Measurements from ENCODE around the gene SHBG. TPM values are rescaled to one million over a fixed set of nuclear protein-coding genes. Genes with fewer than 3 reads are reported as not detected.

Gene SHBG
- total and polyA plus RNA-seq, 4 donors = 0.16 to 0.63 (median 0.42) TPM

DNA sequence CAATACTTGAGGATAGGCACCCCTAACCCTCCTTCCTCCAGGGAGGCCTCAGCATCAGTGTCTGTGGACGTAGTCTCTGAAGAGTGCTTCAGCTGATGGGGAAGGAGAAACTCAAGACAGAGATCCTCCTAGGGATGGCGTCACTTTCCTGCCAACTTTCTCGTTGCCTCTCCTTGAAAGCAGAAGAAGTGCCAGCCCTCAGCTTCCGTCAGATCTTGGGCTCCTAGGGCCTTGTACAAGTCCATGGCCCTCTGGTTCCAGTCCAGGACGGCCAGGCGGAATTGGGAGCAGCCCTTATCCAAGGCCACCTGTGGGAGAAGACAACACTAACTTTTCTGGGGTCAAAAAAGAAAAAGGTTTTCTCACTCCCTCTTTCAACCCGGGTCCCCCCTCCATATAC, 3.6 kb upstream of the SHBG start:
- H3K27ac ChIP-seq (ENCODE audit: low read depth in 1 of 2, low read length in 1 of 2) = peak overlapping the region in 1 of 2 donors; percentile 13
- ATAC-seq (ENCODE audit: insufficient read depth, low FRiP score) (no peak), DNase-seq (no peak)
- H3K9ac ChIP-seq (ENCODE audit: insufficient read depth in 1 of 2, low read length in 2 of 2) = peak overlapping the region in 1 of 2 donors; percentile 88
- no peaks in the 10 kb centered on the region for H3K27me3 ChIP-seq (ENCODE audit: control insufficient read depth in 3 of 3, insufficient read depth in 3 of 3, low read length in 2 of 3)
- H3K4me3 ChIP-seq = no peak overlapping the region
- H3K9me3 ChIP-seq (ENCODE audit: control insufficient read depth in 4 of 4, insufficient read depth in 3 of 4, low read length in 3 of 4) = no peaks in the 10 kb centered on the region
- TF ChIP-seq CTCF (IDR thresholded peaks at IDR 0.05; ENCODE audit: control extremely low read depth, extremely low read depth) = no peak
- H3K36me3 ChIP-seq (ENCODE audit: control insufficient read depth in 4 of 4, insufficient read depth in 4 of 4, low read length in 4 of 4) = peaks cover 0 to 4% (median 2%) of the 10 kb centered on the region in 4 donors
- peaks cover 0 to 18% (median 0%) of the 10 kb centered on the region in 5 donors for H3K4me1 ChIP-seq (ENCODE audit: control insufficient read depth in 5 of 5, insufficient read depth in 5 of 5, low read length in 5 of 5)
- 47 to 65% methylated on average over 7 of the region's 7 CpGs for WGBS, 2 donors

GRCh38 chr17:7626956-7627249, 3.0 kb upstream of the SHBG start:
- no peak for ATAC-seq (ENCODE audit: insufficient read depth, low FRiP score)
- no peak for TF ChIP-seq CTCF (IDR thresholded peaks at IDR 0.05; ENCODE audit: control extremely low read depth, extremely low read depth)

GRCh38 chr17:7627250-7628121, 2.4 kb upstream of the SHBG start, which contains the start of gene SAT2:
Gene SAT2 (minus strand): TSS chr17:7627821. CDS start chr17:7627635, 186 bp downstream.
- DNase-seq (peak; percentile 98), ATAC-seq (ENCODE audit: insufficient read depth, low FRiP score) (peak; percentile 96)
- TF ChIP-seq CTCF (IDR thresholded peaks at IDR 0.05; ENCODE audit: control extremely low read depth, extremely low read depth) = no peak
- peak within 1 kb of the TSS; percentile 93 to 95 for H3K27ac ChIP-seq (ENCODE audit: low read depth in 1 of 2, low read length in 1 of 2)
- WGBS, 2 donors = 0 to 1% methylated on average over 54 of the region's 54 CpGs
- peaks cover 0 to 4% (median 2%) of the 10 kb centered on the region in 4 donors for H3K36me3 ChIP-seq (ENCODE audit: control insufficient read depth in 4 of 4, insufficient read depth in 4 of 4, low read length in 4 of 4)
- H3K27me3 ChIP-seq (ENCODE audit: control insufficient read depth in 3 of 3, insufficient read depth in 3 of 3, low read length in 2 of 3) = no peaks in the 10 kb centered on the region
- H3K4me3 ChIP-seq = peak within 1 kb of the TSS; percentile 60
- no peaks in the 10 kb centered on the region for H3K9me3 ChIP-seq (ENCODE audit: control insufficient read depth in 4 of 4, insufficient read depth in 3 of 4, low read length in 3 of 4)
- peak within 1 kb of the TSS; percentile 88 to 96 for H3K9ac ChIP-seq (ENCODE audit: insufficient read depth in 1 of 2, low read length in 2 of 2)
- peaks cover 0 to 23% (median 0%) of the 10 kb centered on the region in 5 donors for H3K4me1 ChIP-seq (ENCODE audit: control insufficient read depth in 5 of 5, insufficient read depth in 5 of 5, low read length in 5 of 5)

More at GRCh38 chr17:7626956-7627249, 3.0 kb upstream of the SHBG start:
- Histone ChIP-seq H3K36me3 (ENCODE audit: control insufficient read depth in 4 of 4, insufficient read depth in 4 of 4, low read length in 4 of 4) (peaks cover 0 to 4% (median 2%) of the 10 kb centered on the region in 4 donors), H3K4me3 (peak overlapping the region; percentile 60), H3K9ac (ENCODE audit: insufficient read depth in 1 of 2, low read length in 2 of 2) (peak overlapping the region; percentile 88 to 96), H3K4me1 (ENCODE audit: control insufficient read depth in 5 of 5, insufficient read depth in 5 of 5, low read length in 5 of 5) (peaks cover 0 to 23% (median 0%) of the 10 kb centered on the region in 5 donors), H3K9me3 (ENCODE audit: control insufficient read depth in 4 of 4, insufficient read depth in 3 of 4, low read length in 3 of 4) (no peaks in the 10 kb centered on the region), H3K27ac (ENCODE audit: low read depth in 1 of 2, low read length in 1 of 2) (peak overlapping the region; percentile 93 to 95), H3K27me3 (ENCODE audit: control insufficient read depth in 3 of 3, insufficient read depth in 3 of 3, low read length in 2 of 3) (no peaks in the 10 kb centered on the region)
- 31 to 34% methylated on average over 6 of the region's 6 CpGs for WGBS, 2 donors
- DNase-seq = no peak

All from lung (tissue), 12 donors.